Mucosa of rectum (tissue), 2 donors: ENCODE data around the gene AGGF1.
A peak's percentile ranks its signal among the peaks of the same experiment; 100 is the strongest.
"Not testable (repeated sequence)": the region's sequence is repeated elsewhere in the genome, so short reads cannot be mapped to it uniquely, and the experiment has no call there.

Source experiments
- H3K27ac ChIP-seq, 2 donors: one replicate each; pipeline ENCODE4 v1.7.0; 2013; ENCODE audit warnings: inconsistent platforms in 2 of 2, low read depth in 2 of 2, low read length in 2 of 2
- H3K27me3 ChIP-seq, 2 donors: one replicate each; pipeline ENCODE4 v1.7.0; 2013; ENCODE audit warnings: low read length in 2 of 2; ENCODE audit not compliant: control insufficient read depth in 2 of 2, insufficient read depth in 2 of 2
- H3K36me3 ChIP-seq, 2 donors: one replicate each; pipeline ENCODE4 v1.7.0; 2013; ENCODE audit warnings: low read length in 2 of 2; ENCODE audit not compliant: control insufficient read depth in 2 of 2, insufficient read depth in 2 of 2
- H3K4me1 ChIP-seq, 2 donors: one replicate each; pipeline ENCODE4 v1.7.0; 2013; ENCODE audit warnings: low read length in 2 of 2, mild to moderate bottlenecking in 1 of 2; ENCODE audit not compliant: control insufficient read depth in 2 of 2, insufficient read depth in 2 of 2
- H3K4me3 ChIP-seq, 2 donors: one replicate each; pipeline ENCODE4 v1.7.0; 2013; ENCODE audit warnings: low read length in 2 of 2
- H3K9ac ChIP-seq, 2 donors: one replicate each; pipeline ENCODE4 v1.7.0; 2013; ENCODE audit warnings: low read length in 2 of 2, low read depth in 1 of 2, mild to moderate bottlenecking in 1 of 2
- H3K9me3 ChIP-seq, 2 donors: one replicate each; pipeline ENCODE4 v1.7.0; 2013; ENCODE audit warnings: low read length in 2 of 2; ENCODE audit not compliant: control insufficient read depth in 2 of 2
- donor health status: healthy.
- donor health status: Normal muscosa, but diverticular disease.

Gene AGGF1

GRCh38 chr5:77030097-77031071, at the start of gene AGGF1:
Gene AGGF1 (plus strand): TSS chr5:77030404. CDS start chr5:77030767, 363 bp downstream.
- Histone ChIP-seq H3K4me3 (peak within 1 kb of the TSS; percentile 77 to 93), H3K27me3 (no peaks in the 10 kb centered on the region), H3K9ac (peak within 1 kb of the TSS; percentile 87 to 93), H3K36me3 (peaks cover 3 to 4% of the 10 kb centered on the region in 2 donors), H3K27ac (peak within 1 kb of the TSS; percentile 93 to 97), H3K4me1 (peaks cover 12 to 15% of the 10 kb centered on the region in 2 donors), H3K9me3 (peaks cover 2 to 4% of the 10 kb centered on the region in 2 donors)

DNA sequence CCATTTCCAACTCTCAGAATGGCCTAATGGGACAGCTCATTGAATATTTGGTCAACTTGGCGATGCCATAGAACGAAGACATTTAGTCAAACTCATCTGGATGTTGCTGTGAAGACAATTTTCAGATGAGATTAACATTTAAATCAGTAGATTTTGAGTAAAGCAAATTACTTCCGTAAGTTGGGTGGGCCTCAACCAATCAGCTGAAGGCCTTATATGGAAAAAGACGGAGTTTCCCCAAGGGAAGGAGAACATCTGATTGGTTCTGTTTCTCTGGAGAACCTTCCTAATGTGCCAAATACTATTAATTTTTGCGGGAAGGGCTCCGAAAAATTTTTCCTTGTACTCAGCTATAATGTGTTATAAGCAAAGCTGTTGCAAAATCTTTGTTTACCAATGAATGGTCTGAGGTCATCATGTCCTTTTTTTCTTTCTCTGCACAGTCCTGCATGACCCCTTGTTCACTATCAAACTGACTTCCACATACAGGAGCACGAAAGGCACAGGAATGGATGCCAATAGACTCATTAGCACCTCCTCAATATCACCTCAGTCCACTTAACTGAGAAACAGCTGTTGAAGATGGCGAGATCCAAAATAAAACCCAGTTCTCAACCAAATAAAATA, 49.6 kb upstream of the AGGF1 start:
- H3K4me3 ChIP-seq = no peak overlapping the region
- no peaks in the 10 kb centered on the region for H3K4me1 ChIP-seq
- no peak overlapping the region for H3K9ac ChIP-seq
- H3K27me3 ChIP-seq = no peaks in the 10 kb centered on the region
- no peaks in the 10 kb centered on the region for H3K36me3 ChIP-seq
- H3K27ac ChIP-seq = no peak overlapping the region
- H3K9me3 ChIP-seq = no peaks in the 10 kb centered on the region

DNA sequence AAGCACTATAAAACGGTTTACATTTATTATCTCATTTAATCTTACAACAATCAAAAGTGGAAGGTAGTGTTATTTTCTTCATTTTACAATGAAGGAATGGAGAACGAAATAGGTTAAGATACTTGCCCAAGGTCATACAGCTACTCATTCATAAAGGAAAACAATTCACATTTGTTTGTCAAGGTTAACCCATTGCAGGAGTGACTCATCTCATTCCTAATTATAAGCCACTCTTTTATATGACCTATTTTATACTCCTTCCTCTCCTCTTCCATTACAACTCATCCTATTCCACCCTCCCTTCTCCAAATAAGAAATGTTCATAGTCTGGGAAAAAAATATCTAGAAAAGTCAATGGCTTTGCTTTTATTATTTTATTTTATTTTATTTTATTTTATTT, 47.8 kb upstream of the AGGF1 start:
- no peaks in the 10 kb centered on the region for H3K4me1 ChIP-seq
- no peaks in the 10 kb centered on the region for H3K27me3 ChIP-seq
- no peak overlapping the region for H3K27ac ChIP-seq
- H3K9ac ChIP-seq = no peak overlapping the region
- H3K36me3 ChIP-seq = no peaks in the 10 kb centered on the region
- no peak overlapping the region for H3K4me3 ChIP-seq
- no peaks in the 10 kb centered on the region for H3K9me3 ChIP-seq

- Histone ChIP-seq H3K36me3 (no peaks in the 10 kb centered on the region), H3K9ac (no peak overlapping the region), H3K27me3 (no peaks in the 10 kb centered on the region), H3K4me1 (no peaks in the 10 kb centered on the region), H3K9me3 (no peaks in the 10 kb centered on the region), H3K27ac (no peak overlapping the region), H3K4me3 (no peak overlapping the region)
These were observed 46.7 kb upstream of the AGGF1 start for GRCh38 chr5:76983468-76983867.

- H3K36me3 ChIP-seq = no peaks in the 10 kb centered on the region
- no peak overlapping the region for H3K4me3 ChIP-seq
- no peaks in the 10 kb centered on the region for H3K9me3 ChIP-seq
- no peak overlapping the region for H3K27ac ChIP-seq
- H3K9ac ChIP-seq = no peak overlapping the region
- H3K27me3 ChIP-seq = no peaks in the 10 kb centered on the region
- H3K4me1 ChIP-seq = no peaks in the 10 kb centered on the region
These were observed 43.2 kb upstream of the AGGF1 start for GRCh38 chr5:76986825-76987526.

- H3K9me3 ChIP-seq = no peaks in the 10 kb centered on the region
- H3K27ac ChIP-seq = no peak overlapping the region
- H3K9ac ChIP-seq = no peak overlapping the region
- H3K4me3 ChIP-seq = no peak overlapping the region
- no peaks in the 10 kb centered on the region for H3K36me3 ChIP-seq
- H3K4me1 ChIP-seq = no peaks in the 10 kb centered on the region
- H3K27me3 ChIP-seq = no peaks in the 10 kb centered on the region
These were observed 39.2 kb upstream of the AGGF1 start for GRCh38 chr5:76990899-76991459.

- H3K27ac ChIP-seq, H3K9me3 ChIP-seq, H3K27me3 ChIP-seq, H3K4me1 ChIP-seq, H3K9ac ChIP-seq, H3K36me3 ChIP-seq, H3K4me3 ChIP-seq: not testable (repeated sequence)
These were observed 36.8 kb upstream of the AGGF1 start for GRCh38 chr5:76993436-76993835.

DNA sequence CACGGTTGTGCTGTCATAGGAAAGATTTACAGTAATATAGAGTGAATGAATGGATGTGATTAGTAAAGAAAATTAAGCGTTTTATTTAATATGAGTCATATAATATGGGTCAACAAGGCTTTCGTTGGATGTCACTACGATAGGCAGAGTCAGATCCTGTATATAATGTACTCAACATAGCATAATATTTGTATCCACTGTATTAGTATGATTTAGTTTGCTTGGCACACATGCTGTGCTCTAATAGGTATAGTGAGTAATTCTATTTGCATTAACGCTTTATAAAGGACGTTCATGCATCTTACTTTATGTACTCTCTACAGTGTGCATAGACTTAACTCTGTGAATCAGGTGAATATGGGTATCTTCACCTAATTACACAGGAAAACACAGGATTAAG, 35.9 kb upstream of the AGGF1 start:
- no peaks in the 10 kb centered on the region for H3K36me3 ChIP-seq
- no peak overlapping the region for H3K4me3 ChIP-seq
- H3K4me1 ChIP-seq = no peaks in the 10 kb centered on the region
- no peaks in the 10 kb centered on the region for H3K9me3 ChIP-seq
- H3K9ac ChIP-seq = no peak overlapping the region
- H3K27ac ChIP-seq = no peak overlapping the region
- no peaks in the 10 kb centered on the region for H3K27me3 ChIP-seq

GRCh38 chr5:76998251-76998650, 32.0 kb upstream of the AGGF1 start:
- H3K4me1 ChIP-seq, H3K9me3 ChIP-seq, H3K27ac ChIP-seq, H3K4me3 ChIP-seq, H3K9ac ChIP-seq, H3K27me3 ChIP-seq, H3K36me3 ChIP-seq: not testable (repeated sequence)

DNA sequence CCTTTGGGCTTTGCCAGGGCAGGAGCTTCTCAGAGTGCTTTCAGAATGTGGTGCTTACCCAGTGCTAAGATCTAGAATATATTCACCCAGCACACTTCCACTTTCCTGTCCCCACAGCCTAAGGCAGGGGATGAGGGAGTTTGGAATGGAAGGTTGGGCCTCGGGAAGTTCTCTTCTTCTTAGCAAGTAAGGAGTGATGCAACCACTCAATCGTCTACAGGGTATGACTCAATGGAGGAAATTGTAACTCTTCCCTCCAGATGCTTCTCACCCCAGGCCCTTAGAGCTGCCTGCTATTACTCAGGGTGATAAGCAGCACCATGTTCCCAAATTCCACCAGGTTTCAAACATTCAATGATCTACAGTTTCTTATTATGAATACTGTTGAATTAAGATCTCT, 30.8 kb upstream of the AGGF1 start:
- Histone ChIP-seq H3K4me1 (no peaks in the 10 kb centered on the region), H3K36me3 (no peaks in the 10 kb centered on the region), H3K4me3 (no peak overlapping the region), H3K27me3 (peaks cover 0 to 3% of the 10 kb centered on the region in 2 donors), H3K27ac (no peak overlapping the region), H3K9me3 (no peaks in the 10 kb centered on the region), H3K9ac (no peak overlapping the region)
